Measurements from ENCODE around the gene KTN1.

Gene KTN1

DNA sequence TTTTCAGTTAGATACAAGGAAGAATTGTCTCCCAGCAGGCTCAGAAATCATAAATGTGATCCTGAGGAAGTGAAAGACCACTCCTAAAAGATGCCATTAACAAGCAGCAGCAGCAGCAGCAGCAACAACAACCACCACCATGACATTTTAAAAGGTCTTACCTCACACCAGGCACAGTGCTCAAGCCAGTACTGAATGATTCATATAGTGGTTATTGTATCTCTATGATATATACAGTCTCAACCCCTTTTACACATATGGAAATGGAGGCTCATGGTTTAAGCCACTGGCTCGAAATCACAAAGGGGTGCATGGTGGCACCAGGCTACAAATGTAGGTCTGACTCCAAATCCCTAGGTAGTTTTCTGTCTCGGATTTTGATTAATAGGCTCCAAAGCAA, 126.9 kb downstream of the KTN1 start:
- no peak for DNase-seq (ENCODE audit: low spot score)
- in situ Hi-C loops (cut with MboI; ENCODE audit: low sequenced_read_pairs, unreplicated experiment): loop anchor here (25.0 kb wide), 1 partner anchor 270 kb away; the partner anchor contains the start of gene TBPL2
- TF ChIP-seq, protein P1, sequence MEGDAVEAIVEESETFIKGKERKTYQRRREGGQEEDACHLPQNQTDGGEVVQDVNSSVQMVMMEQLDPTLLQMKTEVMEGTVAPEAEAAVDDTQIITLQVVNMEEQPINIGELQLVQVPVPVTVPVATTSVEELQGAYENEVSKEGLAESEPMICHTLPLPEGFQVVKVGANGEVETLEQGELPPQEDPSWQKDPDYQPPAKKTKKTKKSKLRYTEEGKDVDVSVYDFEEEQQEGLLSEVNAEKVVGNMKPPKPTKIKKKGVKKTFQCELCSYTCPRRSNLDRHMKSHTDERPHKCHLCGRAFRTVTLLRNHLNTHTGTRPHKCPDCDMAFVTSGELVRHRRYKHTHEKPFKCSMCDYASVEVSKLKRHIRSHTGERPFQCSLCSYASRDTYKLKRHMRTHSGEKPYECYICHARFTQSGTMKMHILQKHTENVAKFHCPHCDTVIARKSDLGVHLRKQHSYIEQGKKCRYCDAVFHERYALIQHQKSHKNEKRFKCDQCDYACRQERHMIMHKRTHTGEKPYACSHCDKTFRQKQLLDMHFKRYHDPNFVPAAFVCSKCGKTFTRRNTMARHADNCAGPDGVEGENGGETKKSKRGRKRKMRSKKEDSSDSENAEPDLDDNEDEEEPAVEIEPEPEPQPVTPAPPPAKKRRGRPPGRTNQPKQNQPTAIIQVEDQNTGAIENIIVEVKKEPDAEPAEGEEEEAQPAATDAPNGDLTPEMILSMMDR (IDR thresholded peaks at IDR 0.05; ENCODE audit: borderline replicate concordance, control extremely low read depth, extremely low read depth, insufficient read depth, missing control alignments): no peak

DNA sequence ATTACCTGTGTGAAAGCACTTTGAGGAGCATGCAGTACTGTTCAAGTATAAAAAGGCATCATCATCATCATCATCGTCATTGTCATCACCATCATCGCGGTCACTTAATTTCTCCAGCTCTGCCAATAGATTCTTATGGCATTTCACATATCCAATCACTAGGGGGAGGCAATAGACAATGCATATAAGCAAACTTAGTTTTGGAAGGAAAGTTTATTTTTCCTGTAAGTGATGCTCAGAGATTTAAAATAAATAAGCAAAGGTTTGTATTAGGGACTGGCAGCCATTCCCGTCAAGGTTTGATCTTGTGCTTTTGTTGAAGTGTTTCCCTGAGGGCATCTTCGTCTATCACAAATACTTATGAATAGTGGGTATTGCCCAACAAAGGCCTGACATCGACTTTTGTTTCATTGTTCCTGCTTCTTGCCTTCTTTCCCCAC, 127.4 kb downstream of the KTN1 start:
- TF ChIP-seq, protein P1 (IDR thresholded peaks at IDR 0.05; ENCODE audit: borderline replicate concordance, control extremely low read depth, extremely low read depth, insufficient read depth, missing control alignments): peak; percentile 35
- in situ Hi-C loops (cut with MboI; ENCODE audit: low sequenced_read_pairs, unreplicated experiment): loop anchor here (25.0 kb wide), 1 partner anchor 270 kb away; the partner anchor contains the start of gene TBPL2
- no peak for DNase-seq (ENCODE audit: low spot score)

- in situ Hi-C loops (cut with MboI; ENCODE audit: low sequenced_read_pairs, unreplicated experiment): loop anchor here (25.0 kb wide), 1 partner anchor 273 kb away; the partner anchor contains the start of gene TBPL2
- DNase-seq (ENCODE audit: low spot score): no peak
- TF ChIP-seq, protein P1 (IDR thresholded peaks at IDR 0.05; ENCODE audit: borderline replicate concordance, control extremely low read depth, extremely low read depth, insufficient read depth, missing control alignments): no peak
Measured at GRCh38 chr14:55710506-55711041, 130.6 kb downstream of the KTN1 start.

- TF ChIP-seq, protein P1 (IDR thresholded peaks at IDR 0.05; ENCODE audit: borderline replicate concordance, control extremely low read depth, extremely low read depth, insufficient read depth, missing control alignments): no peak
- in situ Hi-C loops (cut with MboI; ENCODE audit: low sequenced_read_pairs, unreplicated experiment): loop anchor here (25.0 kb wide), 1 partner anchor 274 kb away; the partner anchor contains the start of gene TBPL2
- DNase-seq (ENCODE audit: low spot score): no peak
Measured at GRCh38 chr14:55711175-55711811, 131.3 kb downstream of the KTN1 start.

- TF ChIP-seq, protein P1 (IDR thresholded peaks at IDR 0.05; ENCODE audit: borderline replicate concordance, control extremely low read depth, extremely low read depth, insufficient read depth, missing control alignments): no peak
- in situ Hi-C loops (cut with MboI; ENCODE audit: low sequenced_read_pairs, unreplicated experiment): loop anchor here (25.0 kb wide), 1 partner anchor 275 kb away; the partner anchor contains the start of gene TBPL2
- DNase-seq (ENCODE audit: low spot score): no peak
Measured at GRCh38 chr14:55712491-55712890, 132.5 kb downstream of the KTN1 start.

DNA sequence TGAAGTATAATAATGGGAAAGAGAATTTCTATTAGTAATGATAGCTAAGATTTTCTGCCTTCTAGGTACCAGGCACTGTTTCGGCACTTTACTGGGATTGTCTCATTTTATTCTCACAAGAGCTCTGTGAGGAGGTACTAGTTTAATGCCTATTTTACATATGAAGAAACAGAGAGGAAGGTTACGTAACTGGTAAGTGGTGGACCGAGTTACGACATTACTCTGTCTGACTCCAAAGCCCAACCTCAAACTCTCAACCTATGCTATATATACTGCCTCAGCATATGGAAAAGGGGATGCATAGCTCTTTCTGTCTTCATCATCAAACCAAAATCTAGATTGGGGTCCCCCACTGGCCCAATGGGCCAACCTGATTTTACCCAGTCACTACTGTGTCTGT, 133.5 kb downstream of the KTN1 start:
- TF ChIP-seq, protein P1 (IDR thresholded peaks at IDR 0.05; ENCODE audit: borderline replicate concordance, control extremely low read depth, extremely low read depth, insufficient read depth, missing control alignments): no peak
- no peak for DNase-seq (ENCODE audit: low spot score)
- in situ Hi-C loops (cut with MboI; ENCODE audit: low sequenced_read_pairs, unreplicated experiment): loop anchor here (25.0 kb wide), 1 partner anchor 276 kb away; the partner anchor contains the start of gene TBPL2
